GM21367 (cell line): Measurements from ENCODE around the gene PRR7.

ENCODE experiments used
- ATAC-seq: cut with Tn5 transposase; IDR thresholded peaks from one replicate; pipeline ENCODE4 v1.9.1; 2021; ENCODE audit not compliant: unreplicated experiment

PRR7 gene

DNA sequence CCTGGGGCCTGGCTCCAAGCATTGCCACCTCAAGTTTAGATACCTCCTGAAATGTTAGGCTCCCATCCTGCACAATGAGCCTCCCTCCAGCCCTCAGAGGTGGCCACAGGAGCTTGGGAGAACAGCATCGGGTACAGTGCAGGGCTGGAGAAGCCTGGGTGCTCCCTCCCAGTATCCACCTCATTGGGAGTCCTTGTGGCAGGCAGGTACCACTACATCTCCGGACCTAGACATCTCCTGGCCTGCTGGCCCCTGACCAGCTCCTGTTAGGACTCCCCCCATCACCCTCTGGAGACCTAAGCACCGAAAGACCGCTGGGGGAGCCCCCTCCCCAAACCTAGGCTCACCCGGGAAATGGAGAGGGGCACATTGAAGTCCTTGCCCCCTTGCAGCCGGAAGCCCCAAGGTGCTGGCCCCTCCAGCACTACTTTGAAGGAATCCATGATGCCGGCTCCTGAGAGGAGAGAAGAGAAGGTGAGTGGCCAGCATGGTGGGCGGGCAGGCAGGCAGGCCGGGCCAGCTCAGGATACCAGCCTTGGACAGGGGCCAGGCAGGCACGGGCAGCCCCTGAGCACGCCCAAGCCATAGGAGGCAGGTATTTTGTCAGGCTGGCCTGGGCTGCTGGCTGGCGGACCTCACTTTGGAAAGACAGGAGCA, 49.6 kb downstream of the PRR7 start:
- ATAC-seq: no peak

GRCh38 chr5:177496727-177497291, 50.2 kb downstream of the PRR7 start:
- no peak for ATAC-seq

DNA sequence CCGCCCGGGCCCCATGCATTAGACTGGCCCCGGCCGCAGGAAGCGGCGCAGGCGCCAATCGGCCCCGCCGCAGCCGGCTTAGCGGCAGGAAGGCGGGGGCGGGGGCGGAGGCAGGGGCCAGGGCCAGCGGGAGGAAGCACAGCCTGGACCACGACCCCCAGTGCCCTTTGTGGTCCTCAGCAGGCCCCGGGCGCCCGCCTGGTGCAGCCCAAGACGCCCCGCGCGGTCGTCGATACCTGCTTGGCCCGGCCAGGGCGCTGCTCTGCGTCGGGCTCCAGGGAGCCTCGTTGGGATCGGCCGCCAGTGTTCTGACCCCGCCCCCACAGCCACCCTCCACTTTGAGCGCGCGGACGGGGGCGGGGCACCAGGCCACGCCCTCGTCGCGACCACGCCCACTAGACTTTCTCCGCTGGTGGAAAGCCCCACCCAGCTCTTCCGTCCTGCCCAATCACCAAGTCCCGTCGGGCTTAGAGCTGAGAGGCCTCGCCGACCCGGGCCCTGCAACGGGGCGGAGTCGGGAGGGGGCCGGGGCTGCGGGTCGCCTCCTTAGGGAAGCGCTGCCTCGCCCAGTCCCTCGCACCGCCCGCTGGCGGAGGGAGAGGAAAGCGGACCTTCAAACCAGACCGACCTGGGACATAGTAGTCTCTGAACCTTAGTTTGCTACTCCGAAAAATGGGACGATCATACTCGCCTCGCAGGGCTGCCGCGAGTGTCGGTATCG, 50.8 kb downstream of the PRR7 start, which contains the start of gene PDLIM7:
Gene PDLIM7 (minus strand): TSS at position 313 of the 721 bp plus-strand sequence. CDS start 1,092 bp downstream, outside the sequence.
- ATAC-seq: peak; percentile 70

DNA sequence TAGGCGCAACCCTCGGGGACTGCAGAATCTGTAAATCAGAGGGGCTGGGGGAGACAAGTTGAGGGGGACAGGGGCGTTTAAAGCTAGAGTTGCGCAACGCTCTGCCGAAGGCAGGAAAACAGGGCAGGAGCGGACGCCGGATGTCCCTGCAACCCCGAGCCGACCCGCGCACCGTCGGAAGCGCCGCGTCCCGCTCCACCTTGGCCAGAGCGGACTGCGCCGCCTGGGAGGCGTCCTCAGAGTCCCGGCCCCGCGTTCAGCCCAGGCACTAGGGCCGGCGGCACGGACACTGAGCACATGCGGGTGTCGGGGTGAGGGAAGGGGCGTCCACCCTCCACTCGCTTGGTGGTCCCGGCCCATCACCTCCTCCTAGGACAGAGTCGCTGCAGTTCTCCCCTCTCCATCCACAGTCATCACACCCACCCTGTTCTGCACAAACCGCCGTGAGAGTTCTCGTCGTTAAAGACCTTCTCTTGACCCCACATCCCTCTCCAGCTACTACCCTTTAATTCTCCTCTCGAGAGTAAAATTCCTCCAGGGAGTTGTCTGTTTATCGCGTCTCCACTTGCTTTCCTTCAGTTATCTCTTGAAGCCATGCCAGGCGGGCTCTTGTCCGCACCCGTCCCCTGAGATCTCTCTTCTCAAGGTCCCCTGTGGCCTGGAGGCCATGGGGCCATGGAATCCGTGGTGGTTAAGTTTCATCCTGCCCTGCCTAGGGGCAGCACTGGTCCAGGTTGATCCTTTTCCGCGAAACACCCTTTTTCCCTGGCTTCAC, 51.6 kb downstream of the PRR7 start:
- ATAC-seq: no peak

DNA sequence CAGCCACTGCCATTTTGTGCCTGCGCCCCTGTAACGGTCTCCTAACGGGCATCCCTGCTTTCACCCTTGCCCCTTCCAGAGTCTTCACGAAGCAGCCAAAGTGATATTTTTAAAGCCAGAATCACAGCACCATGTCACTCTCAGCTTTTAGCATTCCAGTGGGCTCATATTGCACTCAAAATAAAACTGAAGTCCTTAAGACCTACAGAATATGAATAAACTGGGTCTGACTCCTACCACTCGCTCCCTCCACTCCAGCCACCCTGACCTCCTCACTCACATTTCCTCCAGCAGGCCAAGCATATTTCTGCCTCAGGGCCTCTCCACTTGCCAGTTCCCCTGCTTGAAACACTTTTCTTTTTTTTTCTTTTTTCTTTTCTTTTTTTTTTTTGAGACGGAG, 53.2 kb downstream of the PRR7 start:
- no peak for ATAC-seq

DNA sequence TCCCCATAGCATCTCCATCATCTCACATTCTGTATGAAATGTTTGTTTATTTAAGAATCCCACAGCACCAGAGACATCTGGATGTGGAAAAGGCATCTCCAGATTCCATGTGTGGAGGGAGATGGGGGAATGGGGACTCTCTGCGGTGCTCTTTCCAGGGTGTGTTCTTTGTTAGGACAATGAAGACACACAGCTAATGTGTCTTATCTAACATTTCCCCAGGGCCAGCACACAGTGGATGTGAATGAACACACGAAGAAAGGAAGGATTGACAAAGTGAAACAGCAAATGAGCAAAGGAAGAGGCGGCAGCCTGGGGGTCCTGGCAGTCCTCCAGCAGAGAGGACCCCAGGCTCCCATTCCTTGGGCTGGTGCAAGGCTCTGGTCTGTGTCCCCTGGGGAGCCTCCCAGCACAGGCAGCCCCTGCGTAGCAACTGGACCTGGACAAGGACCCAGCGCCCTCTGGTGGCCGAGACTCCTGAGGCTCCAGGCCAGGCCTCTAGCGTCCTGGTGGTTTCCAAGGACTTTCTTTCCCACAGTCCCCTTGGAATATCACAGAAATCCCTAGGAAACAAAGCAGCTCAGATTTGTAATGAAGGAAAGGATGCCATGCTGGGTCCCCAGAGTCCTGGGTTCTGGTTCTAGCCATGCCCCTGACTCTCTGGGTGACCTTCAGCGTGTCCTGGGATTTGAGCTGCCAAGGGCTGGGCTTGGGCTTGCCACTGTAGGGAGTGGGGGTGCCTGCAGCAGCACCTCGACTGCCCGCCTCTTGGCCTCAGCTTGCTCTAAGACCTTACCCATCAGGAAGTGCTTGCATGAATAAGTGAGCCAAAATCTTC, 54.3 kb downstream of the PRR7 start:
- no peak for ATAC-seq

DNA sequence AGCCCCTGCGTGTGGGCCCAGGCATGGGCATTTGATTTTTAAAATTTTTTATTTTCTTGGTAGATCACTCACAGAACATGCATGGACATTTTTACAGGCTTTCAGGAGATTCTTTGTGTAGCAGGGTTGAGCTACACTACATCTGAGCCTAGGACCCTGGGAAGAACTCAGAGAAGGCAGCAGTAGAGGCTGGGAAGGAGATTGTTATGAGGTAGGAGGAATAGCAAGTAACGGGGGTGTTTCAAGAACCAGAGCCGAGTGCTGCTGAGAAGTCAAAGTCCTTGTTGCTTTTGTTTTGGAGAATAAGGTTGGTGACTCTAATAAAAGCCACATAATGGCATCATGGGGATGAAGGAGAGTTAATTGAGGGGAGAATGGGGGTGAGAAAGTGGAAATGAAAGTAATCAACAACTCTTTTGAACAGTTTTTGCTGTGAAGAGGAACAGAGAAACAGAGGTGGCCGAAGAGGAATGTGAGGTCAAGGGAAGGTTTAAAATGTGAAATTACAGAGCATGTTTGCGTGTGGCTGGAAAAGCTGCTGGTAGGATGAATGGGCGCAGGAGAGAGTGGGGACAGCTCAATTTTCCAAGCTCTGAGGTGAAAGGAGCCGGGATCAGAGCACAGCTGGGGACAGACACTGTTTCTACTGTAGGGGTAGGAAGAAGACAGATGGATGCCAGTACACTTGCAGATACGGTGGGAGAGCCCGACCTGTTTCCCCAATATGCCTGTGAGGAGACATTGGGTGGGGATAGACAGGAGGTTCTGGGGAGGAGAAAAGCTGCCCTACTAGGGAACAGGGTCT, 55.5 kb downstream of the PRR7 start:
- ATAC-seq: no peak

DNA sequence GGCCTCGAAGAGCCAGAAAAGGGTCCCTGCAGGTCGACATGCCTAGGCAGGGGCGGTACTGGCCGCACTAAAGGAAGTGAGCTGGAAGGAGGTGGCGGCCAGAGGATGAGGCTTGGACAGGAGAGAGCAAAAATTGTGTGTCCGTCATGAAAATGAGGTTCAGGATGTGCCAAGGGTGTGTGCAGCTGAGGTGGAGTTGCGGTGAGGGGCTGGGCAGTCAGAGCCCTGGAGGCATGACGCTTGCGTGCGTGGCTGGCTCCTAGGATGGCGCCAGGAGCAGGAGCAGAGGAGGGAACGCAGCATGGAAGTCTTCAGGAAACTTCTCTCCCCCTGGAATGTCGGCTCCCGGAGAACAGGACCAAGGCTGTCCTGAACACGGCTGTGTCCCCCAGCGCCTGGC, 56.3 kb downstream of the PRR7 start:
- no peak for ATAC-seq

DNA sequence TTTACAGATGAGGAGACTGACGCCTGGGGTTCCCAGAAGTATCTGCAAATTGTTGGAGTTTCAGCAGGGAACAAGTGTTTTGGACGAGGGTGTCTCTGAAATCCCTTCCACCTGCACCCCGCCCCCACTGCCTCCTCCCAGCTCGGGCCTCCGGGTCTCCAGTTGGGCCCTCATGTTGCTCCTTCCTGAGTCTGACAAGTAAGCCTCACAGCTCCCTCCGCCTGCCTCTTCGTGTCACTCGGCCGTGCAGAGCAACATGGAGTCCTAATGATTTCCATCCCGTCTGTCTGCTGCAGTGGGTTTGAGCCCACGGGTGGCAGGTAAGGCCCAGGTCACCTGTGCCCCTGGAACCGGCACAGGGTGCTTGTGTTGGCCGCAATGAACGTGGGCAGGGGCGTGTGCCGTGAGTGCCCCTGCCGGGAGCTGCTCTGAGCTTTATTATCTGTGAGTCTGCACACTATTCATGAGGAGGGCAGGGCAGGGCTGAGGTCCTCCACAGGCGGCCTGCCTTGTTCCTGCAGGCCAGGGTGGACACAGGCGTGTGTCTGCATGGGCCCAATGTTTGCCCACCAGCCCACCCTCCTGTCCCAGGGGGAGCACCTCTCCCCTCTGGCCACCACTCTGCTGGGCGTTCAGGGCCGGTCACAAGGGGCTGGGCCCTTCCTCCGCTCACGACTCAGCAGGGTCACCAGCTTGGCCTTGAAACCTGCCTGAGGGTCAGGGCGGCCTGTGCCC, 56.9 kb downstream of the PRR7 start:
- no peak for ATAC-seq

- ATAC-seq: no peak
Measured at GRCh38 chr5:177504086-177505056, 57.8 kb downstream of the PRR7 start.

- ATAC-seq: no peak
Measured at GRCh38 chr5:177505075-177505474, 58.5 kb downstream of the PRR7 start.
